Naive thymus-derived CD8-positive, alpha-beta T cell (primary cell): ENCODE results near the gene SPATA24. TPM values are rescaled to one million over a fixed set of nuclear protein-coding genes. Genes with fewer than 3 reads are reported as not detected.
"Not testable (repeated sequence)": the region's sequence is repeated elsewhere in the genome, so short reads cannot be mapped to it uniquely, and the experiment has no call there.

ENCODE experiments used
- ATAC-seq, 2 donors: fragments of 150-1000 bp; cut with Tn5 transposase in 1 of 2; sonication (Bioruptor Pico), chemical (Tn5 transposase) in 1 of 2; 1 replicate in 1 of 2; 2 replicates in 1 of 2; pipeline ENCODE4 v1.10.0; 2021; ENCODE audit warnings: mild to moderate bottlenecking in 2 of 2, moderate library complexity in 2 of 2
- POLR2A ChIA-PET: fragments of 350-600 bp; sonication (Branson Sonifier 250); formaldehyde crosslinking; loops from one replicate; lab custom pipeline; 2021; ENCODE audit warnings: antibody characterized with exemption; lab: Charles Lee
- DNase-seq, 10 donors: peaks; one replicate each; pipeline versions ENCODE4 v3.0.0 to v3.0.0-alpha.2; 2020 to 2022
- H3K27ac Mint-ChIP-seq, 10 donors: one replicate each; pipeline ENCODE4 v1.8.0; 2020 to 2022; ENCODE audit warnings: mild to moderate bottlenecking in 10 of 10, mixed read lengths in 10 of 10, moderate library complexity in 4 of 10, inconsistent platforms in 1 of 10
- H3K27me3 Mint-ChIP-seq, 5 donors: one replicate each; pipeline ENCODE4 v1.8.0; 2021 to 2022; ENCODE audit warnings: mixed read lengths in 5 of 5
- H3K36me3 Mint-ChIP-seq, 3 donors: one replicate each; pipeline ENCODE4 v1.8.0; 2020 to 2022; ENCODE audit warnings: mixed read lengths in 3 of 3, mild to moderate bottlenecking in 2 of 3, inconsistent platforms in 1 of 3
- H3K4me1 Mint-ChIP-seq, 4 donors: one replicate each; pipeline ENCODE4 v1.8.0; 2021 to 2022; ENCODE audit warnings: mixed read lengths in 4 of 4
- H3K4me3 Mint-ChIP-seq, 10 donors: one replicate each; pipeline ENCODE4 v1.8.0; 2020 to 2022; ENCODE audit warnings: mild to moderate bottlenecking in 10 of 10, mixed read lengths in 10 of 10, moderate library complexity in 6 of 10, inconsistent platforms in 1 of 10
- H3K9me3 Mint-ChIP-seq, 9 donors: one replicate each; pipeline ENCODE4 v1.8.0; 2020 to 2022; ENCODE audit warnings: mixed read lengths in 9 of 9, mild to moderate bottlenecking in 3 of 9, inconsistent platforms in 1 of 9, moderate library complexity in 1 of 9
- polyA plus RNA-seq, 3 donors: library from polyadenylated mRNA; unstranded; fragments of 300-500 nt; fragmentation: Illumina TruSeq; gene quantifications; one replicate each; pipeline ENCODE4 v1.2.3, GENCODE V29; 2021
- total RNA-seq, 8 experiments: library from RNA in 2 of 8; stranded (reverse) in 2 of 8; gene quantifications; one replicate each; pipeline ENCODE4 v1.2.3 and lab custom pipeline; 2021 to 2026

The SPATA24 gene
- total and polyA plus RNA-seq, 5 experiments from 2014 or later: 2.9 to 8.7 (median 4.4) TPM

- DNase-seq (peak; percentile 61 to 83 (median 70)), ATAC-seq (peak; percentile 74 to 75)
- Mint-ChIP-seq H3K36me3 (no peaks in the 10 kb centered on the region), H3K4me3 (peak overlapping the region; percentile 84 to 94 (median 90)), H3K4me1 (peaks cover 21 to 46% (median 43%) of the 10 kb centered on the region in 4 donors), H3K27me3 (peaks cover 0 to 1% (median 0%) of the 10 kb centered on the region in 5 donors), H3K9me3 (no peaks in the 10 kb centered on the region), H3K27ac (peak overlapping the region in 9 of 10 donors; percentile 34 to 89 (median 60))
- POLR2A ChIA-PET: interaction anchor here (0.6 to 4.0 kb wide), 5 partner anchors 10 to 99 kb away, joined by 3 to 19 read pairs (median 8); partner anchors contain the start of genes DNAJC18, MATR3, PAIP2 and SPATA24
Observed at GRCh38 chr5:139392678-139393496, 11.0 kb downstream of the SPATA24 start.

- Mint-ChIP-seq H3K9me3 (no peaks in the 10 kb centered on the region), H3K27ac (peak overlapping the region in 2 of 10 donors; percentile 68 to 89), H3K36me3 (no peaks in the 10 kb centered on the region), H3K4me3 (peak overlapping the region in 9 of 10 donors; percentile 84 to 94 (median 90)), H3K4me1 (peaks cover 21 to 46% (median 44%) of the 10 kb centered on the region in 4 donors), H3K27me3 (peaks cover 0 to 1% (median 0%) of the 10 kb centered on the region in 5 donors)
- DNase-seq: no peak
- POLR2A ChIA-PET: interaction anchor here (0.5 to 4.0 kb wide), 7 partner anchors 11 to 819 kb away, joined by 3 to 19 read pairs (median 5); partner anchors contain the start of genes DNAJC18, MATR3, PAIP2 and SPATA24
- ATAC-seq: peak; percentile 38 to 40
Observed at GRCh38 chr5:139392324-139392677, 11.6 kb downstream of the SPATA24 start.

GRCh38 chr5:139391570-139392323 is 12.1 kb downstream of the SPATA24 start:
- DNase-seq: peak in 1 of 10 donors; percentile 20
- H3K4me3 Mint-ChIP-seq: peak overlapping the region; percentile 70 to 92 (median 86)
- peaks cover 0 to 1% (median 0%) of the 10 kb centered on the region in 5 donors for H3K27me3 Mint-ChIP-seq
- peak in 1 of 2 donors; percentile 2 for ATAC-seq
- POLR2A ChIA-PET: interaction anchor here (0.5 to 4.0 kb wide), 9 partner anchors 9 to 819 kb away, joined by 3 to 19 read pairs (median 4); partner anchors contain the start of genes MATR3, PAIP2 and SPATA24
- peak overlapping the region in 8 of 10 donors; percentile 53 to 90 (median 74) for H3K27ac Mint-ChIP-seq
- no peaks in the 10 kb centered on the region for H3K36me3 Mint-ChIP-seq
- H3K4me1 Mint-ChIP-seq: peaks cover 21 to 48% (median 47%) of the 10 kb centered on the region in 4 donors
- no peaks in the 10 kb centered on the region for H3K9me3 Mint-ChIP-seq

GRCh38 chr5:139390639-139391569 is 13.0 kb downstream of the SPATA24 start:
- no peak for DNase-seq
- Mint-ChIP-seq H3K4me3 (peak overlapping the region in 9 of 10 donors; percentile 70 to 89 (median 85)), H3K27me3 (peaks cover 0 to 1% (median 0%) of the 10 kb centered on the region in 5 donors), H3K27ac (peak overlapping the region in 9 of 10 donors; percentile 3 to 90 (median 75)), H3K9me3 (no peaks in the 10 kb centered on the region), H3K4me1 (peaks cover 20 to 56% (median 54%) of the 10 kb centered on the region in 4 donors), H3K36me3 (no peaks in the 10 kb centered on the region)
- POLR2A ChIA-PET: interaction anchor here (0.7 to 4.0 kb wide), 5 partner anchors 12 to 96 kb away, joined by 4 to 19 read pairs (median 8); partner anchors contain the start of genes PAIP2 and SPATA24
- no peak for ATAC-seq

- H3K4me3 Mint-ChIP-seq: peak within 1 kb of the TSS in 6 of 10 donors; percentile 11 to 87 (median 66)
- H3K27me3 Mint-ChIP-seq: peaks cover 0 to under 1% (median 0%) of the 10 kb centered on the region in 5 donors
- ATAC-seq (peak; percentile 11 to 34), DNase-seq (peak in 7 of 10 donors; percentile 38 to 75 (median 53))
- peak within 1 kb of the TSS; percentile 14 to 90 (median 74) for H3K27ac Mint-ChIP-seq
- no peaks in the 10 kb centered on the region for H3K36me3 Mint-ChIP-seq
- H3K4me1 Mint-ChIP-seq: peaks cover 23 to 65% (median 63%) of the 10 kb centered on the region in 4 donors
- H3K9me3 Mint-ChIP-seq: no peaks in the 10 kb centered on the region
- POLR2A ChIA-PET: interaction anchor here (1.1 kb wide), 1 partner anchor 48 kb away, joined by 8 read pairs; the partner anchor contains the start of gene PAIP2
Observed at GRCh38 chr5:139389701-139390638, 13.9 kb downstream of the SPATA24 start, which contains the start of gene MZB1. TSS of gene MZB1 (minus strand) at chr5:139389913. CDS start at chr5:139389856, 57 bp downstream.

GRCh38 chr5:139388198-139388821 is 15.6 kb downstream of the SPATA24 start:
- no peaks in the 10 kb centered on the region for H3K9me3 Mint-ChIP-seq
- POLR2A ChIA-PET: interaction anchor here (0.6 to 2.0 kb wide), 3 partner anchors 24 to 95 kb away, joined by 3 to 6 read pairs (median 3); partner anchors contain the start of genes MATR3 and PAIP2
- no peaks in the 10 kb centered on the region for H3K36me3 Mint-ChIP-seq
- DNase-seq: peak in 1 of 10 donors; percentile 60
- no peak for ATAC-seq
- peak overlapping the region in 7 of 10 donors; percentile 3 to 75 (median 63) for H3K27ac Mint-ChIP-seq
- no peaks in the 10 kb centered on the region for H3K27me3 Mint-ChIP-seq
- H3K4me1 Mint-ChIP-seq: peaks cover 28 to 79% (median 70%) of the 10 kb centered on the region in 4 donors
- peak overlapping the region in 4 of 10 donors; percentile 18 to 82 (median 28) for H3K4me3 Mint-ChIP-seq

GRCh38 chr5:139387611-139388197 is 16.2 kb downstream of the SPATA24 start:
- H3K4me3 Mint-ChIP-seq: peak overlapping the region in 2 of 10 donors; percentile 18 to 82
- no peaks in the 10 kb centered on the region for H3K27me3 Mint-ChIP-seq
- peaks cover 27 to 78% (median 65%) of the 10 kb centered on the region in 4 donors for H3K4me1 Mint-ChIP-seq
- POLR2A ChIA-PET: interaction anchor here (0.6 to 2.0 kb wide), 3 partner anchors 46 to 94 kb away, joined by 3 to 6 read pairs (median 4); partner anchors contain the start of genes MATR3 and PAIP2
- no peaks in the 10 kb centered on the region for H3K36me3 Mint-ChIP-seq
- H3K27ac Mint-ChIP-seq: peak overlapping the region in 7 of 10 donors; percentile 9 to 75 (median 63)
- no peak for DNase-seq
- H3K9me3 Mint-ChIP-seq: no peaks in the 10 kb centered on the region
- no peak for ATAC-seq

- DNase-seq, ATAC-seq, H3K36me3 Mint-ChIP-seq: not testable (repeated sequence)
Observed at GRCh38 chr5:139386956-139387355, 16.9 kb downstream of the SPATA24 start.

GRCh38 chr5:139386050-139386438 is 17.8 kb downstream of the SPATA24 start:
- ATAC-seq (no peak), DNase-seq (no peak)
- H3K4me1 Mint-ChIP-seq: peaks cover 23 to 71% (median 54%) of the 10 kb centered on the region in 4 donors
- no peaks in the 10 kb centered on the region for H3K9me3 Mint-ChIP-seq
- no peaks in the 10 kb centered on the region for H3K36me3 Mint-ChIP-seq
- no peaks in the 10 kb centered on the region for H3K27me3 Mint-ChIP-seq
- H3K4me3 Mint-ChIP-seq: peak overlapping the region in 7 of 10 donors; percentile 11 to 93 (median 50)
- POLR2A ChIA-PET: no interaction called here
- peak overlapping the region in 8 of 10 donors; percentile 43 to 96 (median 94) for H3K27ac Mint-ChIP-seq

More at GRCh38 chr5:139386956-139387355, 16.9 kb downstream of the SPATA24 start:
- H3K4me3 Mint-ChIP-seq: peak overlapping the region in 1 of 10 donors; percentile 8
- POLR2A ChIA-PET: interaction anchor here (2.0 kb wide), 1 partner anchor 45 kb away, joined by 6 read pairs; the partner anchor contains the start of gene PAIP2
- peak overlapping the region in 9 of 10 donors; percentile 27 to 96 (median 70) for H3K27ac Mint-ChIP-seq
- H3K9me3 Mint-ChIP-seq, H3K27me3 Mint-ChIP-seq: not testable (repeated sequence)
- peaks cover 28 to 80% (median 63%) of the 10 kb centered on the region in 4 donors for H3K4me1 Mint-ChIP-seq
